Measurements from ENCODE around the gene GNAO1. TPM values are rescaled to one million over a fixed set of nuclear protein-coding genes. Genes with fewer than 3 reads are reported as not detected.

GNAO1 gene
- total and polyA plus RNA-seq, 2 experiments from 2014 or later = 2.7 to 2.8 TPM

DNA sequence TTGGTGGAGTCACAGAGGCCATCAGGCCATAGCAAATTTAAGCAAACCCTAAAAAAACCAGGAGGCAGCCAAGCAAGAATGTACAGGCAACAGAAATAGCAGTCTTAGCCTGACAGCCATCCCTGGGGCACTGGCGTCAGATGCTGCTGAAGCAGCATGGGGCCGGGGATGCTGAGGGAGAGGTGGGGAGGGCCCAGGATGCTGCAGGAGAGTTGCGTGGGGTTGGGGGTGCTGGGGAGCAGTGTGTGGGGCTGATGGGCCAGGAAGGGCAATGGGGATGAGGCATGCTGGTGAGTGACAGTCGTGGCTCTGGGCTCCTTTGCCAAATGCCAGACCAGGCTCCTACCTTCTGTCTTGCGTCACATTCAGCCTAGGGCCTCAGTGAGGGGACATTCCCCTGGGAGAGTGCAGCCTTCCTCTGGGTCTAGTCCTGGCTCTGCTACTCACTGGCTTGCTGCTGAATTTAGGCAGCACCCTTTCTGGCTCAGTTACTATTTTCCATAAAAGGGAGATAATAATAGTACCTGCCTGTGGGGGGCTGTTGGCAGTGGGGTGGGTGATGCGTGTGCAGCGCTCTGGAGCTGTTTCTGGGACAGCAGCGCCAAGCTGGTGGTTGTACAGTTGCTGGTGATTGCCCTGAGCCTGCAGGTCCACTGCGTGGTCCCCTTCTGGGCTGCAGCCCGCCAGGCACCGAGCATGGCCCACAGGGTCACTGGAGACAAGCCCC lies 146.0 kb downstream of the GNAO1 start:
- Histone ChIP-seq H3K4me1 (ENCODE audit: low read depth) (peaks cover 8% of the 10 kb centered on the region), H3K9me3 (ENCODE audit: low read depth) (no peaks in the 10 kb centered on the region), H3K36me3 (no peaks in the 10 kb centered on the region), H3K27ac (no peak overlapping the region), H3K27me3 (no peaks in the 10 kb centered on the region), H3K4me3 (no peak overlapping the region)
- TF ChIP-seq, protein P1, sequence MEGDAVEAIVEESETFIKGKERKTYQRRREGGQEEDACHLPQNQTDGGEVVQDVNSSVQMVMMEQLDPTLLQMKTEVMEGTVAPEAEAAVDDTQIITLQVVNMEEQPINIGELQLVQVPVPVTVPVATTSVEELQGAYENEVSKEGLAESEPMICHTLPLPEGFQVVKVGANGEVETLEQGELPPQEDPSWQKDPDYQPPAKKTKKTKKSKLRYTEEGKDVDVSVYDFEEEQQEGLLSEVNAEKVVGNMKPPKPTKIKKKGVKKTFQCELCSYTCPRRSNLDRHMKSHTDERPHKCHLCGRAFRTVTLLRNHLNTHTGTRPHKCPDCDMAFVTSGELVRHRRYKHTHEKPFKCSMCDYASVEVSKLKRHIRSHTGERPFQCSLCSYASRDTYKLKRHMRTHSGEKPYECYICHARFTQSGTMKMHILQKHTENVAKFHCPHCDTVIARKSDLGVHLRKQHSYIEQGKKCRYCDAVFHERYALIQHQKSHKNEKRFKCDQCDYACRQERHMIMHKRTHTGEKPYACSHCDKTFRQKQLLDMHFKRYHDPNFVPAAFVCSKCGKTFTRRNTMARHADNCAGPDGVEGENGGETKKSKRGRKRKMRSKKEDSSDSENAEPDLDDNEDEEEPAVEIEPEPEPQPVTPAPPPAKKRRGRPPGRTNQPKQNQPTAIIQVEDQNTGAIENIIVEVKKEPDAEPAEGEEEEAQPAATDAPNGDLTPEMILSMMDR (IDR thresholded peaks at IDR 0.05; ENCODE audit: low read depth, low read length) = no peak
- DNase-seq (ENCODE audit: low read depth in 1 of 2, low spot score in 1 of 2) = no peak

DNA sequence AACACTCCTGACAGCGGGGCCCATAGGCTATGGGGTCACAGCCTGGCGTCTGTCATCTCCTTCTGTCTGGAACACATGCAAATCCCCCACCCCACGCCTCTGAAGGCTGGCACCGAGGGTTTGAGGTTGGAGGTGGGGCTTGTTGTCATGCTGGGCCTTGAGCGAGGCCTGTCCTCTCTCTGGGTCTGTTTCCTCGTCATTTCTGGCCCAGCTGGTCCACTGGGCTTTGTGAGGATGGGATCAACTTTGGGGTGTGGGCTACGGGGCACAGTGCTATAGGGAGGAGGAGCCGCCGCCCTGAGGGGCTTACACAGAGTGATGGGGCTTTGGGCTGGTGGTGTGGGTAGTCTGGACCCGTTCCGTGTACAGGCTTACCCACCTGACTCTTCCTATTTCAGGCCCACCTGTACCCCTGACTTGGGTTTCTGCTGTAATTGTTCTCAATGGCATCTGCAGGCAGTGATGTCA lies 146.6 kb downstream of the GNAO1 start:
- no peaks in the 10 kb centered on the region for H3K27me3 ChIP-seq
- H3K27ac ChIP-seq = no peak overlapping the region
- H3K4me1 ChIP-seq (ENCODE audit: low read depth) = peaks cover 8% of the 10 kb centered on the region
- no peaks in the 10 kb centered on the region for H3K9me3 ChIP-seq (ENCODE audit: low read depth)
- TF ChIP-seq, protein P1 (IDR thresholded peaks at IDR 0.05; ENCODE audit: low read depth, low read length) = no peak
- H3K4me3 ChIP-seq = no peak overlapping the region
- H3K36me3 ChIP-seq = no peaks in the 10 kb centered on the region
- DNase-seq (ENCODE audit: low read depth in 1 of 2, low spot score in 1 of 2) = no peak

DNA sequence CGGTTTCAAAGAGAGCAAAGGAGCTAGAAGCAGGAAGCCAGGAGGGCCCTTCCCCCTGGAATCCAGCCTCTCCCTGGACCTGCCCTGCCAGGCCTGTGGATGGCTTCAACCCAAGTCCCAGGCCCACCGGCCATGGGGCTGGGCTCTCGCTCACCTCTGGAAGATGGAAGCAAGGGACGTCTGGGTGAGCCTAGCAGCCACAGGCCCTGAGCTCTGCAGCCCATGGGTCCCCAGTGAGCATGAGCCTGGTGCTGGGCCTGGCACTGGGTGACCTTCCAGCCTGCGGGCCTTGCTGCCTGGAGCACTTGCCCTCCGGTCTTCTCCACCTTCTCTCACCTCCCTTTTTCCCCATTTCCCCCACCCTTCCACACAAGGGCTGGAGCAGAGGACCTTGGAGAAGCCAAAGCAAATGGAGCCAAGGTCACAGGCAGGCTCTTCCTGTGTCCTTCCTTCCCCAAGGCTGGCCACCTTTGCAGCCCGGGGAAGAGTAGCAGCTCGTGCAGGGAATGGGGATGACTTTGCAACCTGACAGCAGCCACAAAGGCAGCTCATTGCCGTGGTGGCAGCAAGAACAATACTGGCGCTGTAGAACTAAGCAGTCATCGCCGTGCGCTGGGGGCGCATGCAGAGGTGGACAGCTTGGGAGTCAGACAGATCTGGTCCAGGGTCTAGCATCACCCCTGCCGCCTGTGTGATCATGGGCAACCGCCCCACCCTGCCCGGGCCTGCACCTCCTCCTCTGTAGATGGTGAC lies 147.5 kb downstream of the GNAO1 start:
- no peaks in the 10 kb centered on the region for H3K9me3 ChIP-seq (ENCODE audit: low read depth)
- no peak overlapping the region for H3K27ac ChIP-seq
- no peak overlapping the region for H3K4me3 ChIP-seq
- DNase-seq (ENCODE audit: low read depth in 1 of 2, low spot score in 1 of 2) = no peak
- TF ChIP-seq, protein P1 (IDR thresholded peaks at IDR 0.05; ENCODE audit: low read depth, low read length) = no peak
- no peaks in the 10 kb centered on the region for H3K36me3 ChIP-seq
- H3K4me1 ChIP-seq (ENCODE audit: low read depth) = peaks cover 8% of the 10 kb centered on the region
- H3K27me3 ChIP-seq = no peaks in the 10 kb centered on the region

DNA sequence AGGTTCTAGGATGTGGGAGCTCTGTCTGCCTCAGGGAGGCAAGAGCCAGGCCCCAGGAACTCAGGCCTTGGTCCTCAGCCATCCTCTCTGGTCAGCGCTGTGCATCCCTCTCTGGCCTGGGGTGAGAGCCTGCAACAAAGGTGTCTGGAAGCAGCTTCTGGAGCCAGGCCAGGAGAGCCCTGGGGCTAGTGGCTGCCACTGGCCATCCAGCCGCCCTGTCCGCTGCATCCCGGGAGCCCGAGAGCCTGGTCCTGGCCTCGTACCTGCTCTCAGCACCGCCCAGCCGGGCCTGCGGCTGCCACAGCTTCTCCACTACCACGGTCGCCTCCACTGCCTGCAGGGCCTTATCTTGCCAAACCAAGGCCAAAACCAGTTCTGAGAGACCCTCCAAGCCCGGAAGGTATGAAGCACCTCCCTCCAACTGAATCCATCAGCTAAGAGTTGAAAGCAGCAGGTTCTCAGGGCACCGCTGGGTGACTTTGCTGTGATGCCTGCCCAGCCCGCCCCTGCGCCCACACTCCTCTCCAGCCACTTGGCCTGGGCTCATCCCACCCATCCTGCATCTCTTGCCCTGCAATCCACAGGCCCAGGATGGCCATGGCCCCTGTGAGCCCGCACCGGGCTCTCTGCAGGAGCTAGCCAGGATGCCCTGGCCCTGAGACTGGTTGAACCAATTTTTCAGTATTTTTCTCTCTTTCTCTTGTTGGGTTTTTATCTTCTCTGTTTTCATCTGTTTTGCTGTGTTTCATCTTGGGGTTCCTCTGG lies 148.3 kb downstream of the GNAO1 start:
- H3K36me3 ChIP-seq = no peaks in the 10 kb centered on the region
- H3K4me1 ChIP-seq (ENCODE audit: low read depth) = peaks cover 8% of the 10 kb centered on the region
- H3K27ac ChIP-seq = no peak overlapping the region
- H3K9me3 ChIP-seq (ENCODE audit: low read depth) = no peaks in the 10 kb centered on the region
- no peak overlapping the region for H3K4me3 ChIP-seq
- TF ChIP-seq, protein P1 (IDR thresholded peaks at IDR 0.05; ENCODE audit: low read depth, low read length) = no peak
- no peak for DNase-seq (ENCODE audit: low read depth in 1 of 2, low spot score in 1 of 2)
- no peaks in the 10 kb centered on the region for H3K27me3 ChIP-seq

DNA sequence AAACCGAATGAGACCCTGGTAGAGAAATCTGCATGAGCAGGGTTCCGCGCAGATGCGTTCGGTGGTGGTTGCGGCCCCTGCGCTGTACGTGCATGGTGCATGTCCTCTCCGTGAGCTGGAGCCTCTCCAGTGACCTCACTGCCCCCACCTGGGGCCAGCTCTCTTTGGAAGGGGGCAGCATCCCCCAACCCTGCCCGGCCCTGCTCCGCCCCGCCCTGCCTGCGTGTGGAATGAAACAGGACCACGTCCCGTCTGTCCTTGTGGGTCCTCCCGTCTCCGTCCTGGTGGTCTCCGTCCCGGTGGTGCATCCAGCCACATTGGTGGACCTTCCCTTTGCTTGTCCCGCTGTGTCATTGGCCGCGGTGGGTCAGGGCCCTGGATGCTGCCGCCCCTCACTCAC lies 149.1 kb downstream of the GNAO1 start:
- no peaks in the 10 kb centered on the region for H3K36me3 ChIP-seq
- no peaks in the 10 kb centered on the region for H3K27me3 ChIP-seq
- no peaks in the 10 kb centered on the region for H3K9me3 ChIP-seq (ENCODE audit: low read depth)
- H3K4me1 ChIP-seq (ENCODE audit: low read depth) = peaks cover 5% of the 10 kb centered on the region
- TF ChIP-seq, protein P1 (IDR thresholded peaks at IDR 0.05; ENCODE audit: low read depth, low read length) = no peak
- no peak overlapping the region for H3K4me3 ChIP-seq
- no peak overlapping the region for H3K27ac ChIP-seq
- DNase-seq (ENCODE audit: low read depth in 1 of 2, low spot score in 1 of 2) = no peak

All from cardiac muscle cell (in vitro differentiated cells and primary cell).